KMS-11 (cell line): Measurements from ENCODE around the gene C16orf86.

Source experiments
- H2AFZ ChIP-seq: fragments of 200-600 bp; sonication (generic); 2 replicates; pipeline ENCODE4 v1.6.1; 2016; ENCODE audit warnings: antibody characterized with exemption, mixed run types, low read depth
- H3K27ac ChIP-seq: fragments of 200-600 bp; sonication (generic); 2 replicates; pipeline ENCODE4 v1.6.1; 2016; ENCODE audit warnings: mild to moderate bottlenecking, mixed run types
- H3K27me3 ChIP-seq: fragments of 200-600 bp; sonication (generic); 2 replicates; pipeline ENCODE4 v1.6.1; 2017; ENCODE audit warnings: mild to moderate bottlenecking, low read depth, mixed run types, moderate library complexity; ENCODE audit not compliant: insufficient read depth
- H3K36me3 ChIP-seq: fragments of 200-600 bp; sonication (generic); 2 replicates; pipeline ENCODE4 v1.6.1; 2017; ENCODE audit warnings: mild to moderate bottlenecking, mixed run types; ENCODE audit not compliant: insufficient read depth
- H3K4me1 ChIP-seq: fragments of 200-600 bp; sonication (generic); 2 replicates; pipeline ENCODE4 v1.6.1; 2016; ENCODE audit warnings: mild to moderate bottlenecking, low read depth, mixed run types; ENCODE audit not compliant: poor library complexity, severe bottlenecking
- H3K4me2 ChIP-seq: fragments of 200-600 bp; sonication (generic); 2 replicates; pipeline ENCODE4 v1.7.0; 2016; ENCODE audit warnings: mild to moderate bottlenecking, mixed run types
- H3K4me3 ChIP-seq: fragments of 200-600 bp; sonication (generic); IDR thresholded peaks from 2 replicates; pipeline ENCODE4 v1.6.1; 2017; ENCODE audit warnings: low read depth, low read length, mixed read lengths; ENCODE audit not compliant: insufficient read depth
- H3K79me2 ChIP-seq: fragments of 200-600 bp; sonication (generic); 2 replicates; pipeline ENCODE4 v1.6.1; 2016; ENCODE audit warnings: low read depth, mixed run types; ENCODE audit not compliant: insufficient read depth
- H3K9ac ChIP-seq: fragments of 200-600 bp; sonication (generic); 2 replicates; pipeline ENCODE4 v1.6.1; 2016; ENCODE audit warnings: mild to moderate bottlenecking, mixed run types
- H4K20me1 ChIP-seq: fragments of 200-600 bp; sonication (generic); 2 replicates; pipeline ENCODE4 v1.6.1; 2016; ENCODE audit warnings: mild to moderate bottlenecking, mixed run types; ENCODE audit not compliant: insufficient read depth
- CTCF ChIP-seq: fragments of 200-600 bp; sonication (generic); conservative IDR thresholded peaks from 2 replicates; pipeline ENCODE4 v1.6.1; 2017; ENCODE audit warnings: low read depth, mild to moderate bottlenecking, antibody characterized with exemption, low read length, moderate library complexity, mixed read lengths

Gene C16orf86

GRCh38 chr16:67652578-67653127, 14.0 kb upstream of the C16orf86 start:
- H4K20me1 ChIP-seq: no peaks in the 10 kb centered on the region
- H3K4me1 ChIP-seq: no peaks in the 10 kb centered on the region
- no peak overlapping the region for H3K27ac ChIP-seq
- H3K27me3 ChIP-seq: no peaks in the 10 kb centered on the region
- H3K36me3 ChIP-seq: no peaks in the 10 kb centered on the region; the same call in 1 of the 2 replicates
- H3K4me2 ChIP-seq: no peak overlapping the region
- H3K9ac ChIP-seq: no peak overlapping the region
- H3K4me3 ChIP-seq: no peak overlapping the region
- H3K79me2 ChIP-seq: no peaks in the 10 kb centered on the region
- no peak for TF ChIP-seq CTCF
- no peak overlapping the region for H2AFZ ChIP-seq

- Histone ChIP-seq H4K20me1 (no peaks in the 10 kb centered on the region), H3K27ac (no peak overlapping the region), H3K4me2 (no peak overlapping the region), H3K4me1 (no peaks in the 10 kb centered on the region), H3K27me3 (no peaks in the 10 kb centered on the region), H3K79me2 (no peaks in the 10 kb centered on the region), H3K36me3 (no peaks in the 10 kb centered on the region; the same call in 1 of the 2 replicates), H3K4me3 (no peak overlapping the region), H3K9ac (no peak overlapping the region), H2AFZ (no peak overlapping the region)
- no peak for TF ChIP-seq CTCF
These were observed 13.4 kb upstream of the C16orf86 start for GRCh38 chr16:67653128-67653788.

- no peak overlapping the region for H3K9ac ChIP-seq
- H3K4me3 ChIP-seq: no peak overlapping the region
- H4K20me1 ChIP-seq: no peaks in the 10 kb centered on the region
These were observed 12.7 kb upstream of the C16orf86 start for GRCh38 chr16:67653789-67654402.

GRCh38 chr16:67654403-67654911, 12.2 kb upstream of the C16orf86 start:
- Histone ChIP-seq H3K36me3 (no peaks in the 10 kb centered on the region; the same call in 1 of the 2 replicates), H3K9ac (no peak overlapping the region), H2AFZ (no peak overlapping the region), H3K79me2 (no peaks in the 10 kb centered on the region), H3K4me2 (no peak overlapping the region), H3K4me3 (no peak overlapping the region), H3K27ac (no peak overlapping the region), H4K20me1 (no peaks in the 10 kb centered on the region), H3K4me1 (peaks cover 3% of the 10 kb centered on the region), H3K27me3 (no peaks in the 10 kb centered on the region)
- TF ChIP-seq CTCF: no peak

More at GRCh38 chr16:67653789-67654402, 12.7 kb upstream of the C16orf86 start:
- Histone ChIP-seq H3K27ac (no peak overlapping the region), H3K36me3 (no peaks in the 10 kb centered on the region; the same call in 1 of the 2 replicates), H3K27me3 (no peaks in the 10 kb centered on the region), H3K4me2 (no peak overlapping the region), H3K4me1 (peaks cover 2% of the 10 kb centered on the region), H2AFZ (no peak overlapping the region), H3K79me2 (no peaks in the 10 kb centered on the region)
- no peak for TF ChIP-seq CTCF
